HUES64 (cell line): ENCODE results near the gene PCBP2.
"Not testable (repeated sequence)": the region's sequence is repeated elsewhere in the genome, so short reads cannot be mapped to it uniquely, and the experiment has no call there.

Source experiments
- H3K27ac ChIP-seq: 2 replicates; pipeline ENCODE4 v1.7.0; 2013; ENCODE audit warnings: low read depth, low read length, inconsistent platforms
- H3K27me3 ChIP-seq: 2 replicates; pipeline ENCODE4 v1.6.1; 2013; ENCODE audit warnings: mild to moderate bottlenecking, low read length; ENCODE audit not compliant: insufficient read depth
- H3K36me3 ChIP-seq: 2 replicates; pipeline ENCODE4 v1.6.1; 2013; ENCODE audit warnings: mild to moderate bottlenecking, low read length; ENCODE audit not compliant: insufficient read depth
- H3K4me1 ChIP-seq: 2 replicates; pipeline ENCODE4 v1.6.1; 2013; ENCODE audit warnings: mild to moderate bottlenecking, low read length, moderate library complexity; ENCODE audit not compliant: insufficient read depth
- H3K4me3 ChIP-seq: 2 replicates; pipeline ENCODE4 v1.5.1; 2013; ENCODE audit warnings: mild to moderate bottlenecking, low read length, moderate library complexity
- H3K9ac ChIP-seq: 2 replicates; pipeline ENCODE4 v1.6.1; 2013; ENCODE audit warnings: mild to moderate bottlenecking, low read depth, low read length
- H3K9me3 ChIP-seq: 2 replicates; pipeline ENCODE4 v1.6.1; 2013; ENCODE audit warnings: low read depth, low read length; ENCODE audit not compliant: insufficient read depth
- WGBS: fragments of 150-250, 120-280 bp; methylation state at CpG from one replicate; pipeline ENCODE4 v1.1.7; 2013; ENCODE audit warnings: missing lambda C conversion rate; 5-methylcytosine and 5-hydroxymethylcytosine counted together

Gene PCBP2

DNA sequence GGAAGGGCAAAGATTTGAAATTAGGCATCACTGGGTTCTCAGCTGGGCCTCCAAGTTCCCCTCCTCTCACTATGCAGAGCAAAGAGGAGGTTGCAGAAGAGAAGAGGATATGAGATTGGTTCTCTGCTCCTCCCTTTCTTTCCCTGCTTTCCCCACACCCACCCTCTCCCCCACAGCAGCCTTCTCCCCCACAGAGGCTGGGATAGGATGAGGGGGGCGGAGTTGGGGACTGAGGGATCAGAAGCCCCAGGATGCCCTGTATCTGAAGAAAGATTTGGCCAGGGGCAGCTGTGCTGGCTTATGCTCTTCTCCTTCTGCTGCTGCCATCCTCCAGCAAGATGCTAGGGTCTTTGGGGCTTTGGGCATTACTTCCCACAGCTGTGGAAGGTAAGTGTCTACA is 28.3 kb upstream of the PCBP2 start, which contains the start of gene AMHR2:
Gene AMHR2 (plus strand): TSS at position 259 of the 400 bp plus-strand sequence. CDS start 80 bp downstream, at position 339.
- Histone ChIP-seq H3K27ac (no peak within 1 kb of the TSS), H3K9ac (no peak within 1 kb of the TSS), H3K4me1 (peaks cover 2% of the 10 kb centered on the region; the same call in 1 of the 2 replicates), H3K27me3 (no peaks in the 10 kb centered on the region), H3K36me3 (no peaks in the 10 kb centered on the region), H3K4me3 (no peak within 1 kb of the TSS), H3K9me3 (no peaks in the 10 kb centered on the region)
- WGBS, result 93% methylated on average over 1 of the region's 1 CpG

DNA sequence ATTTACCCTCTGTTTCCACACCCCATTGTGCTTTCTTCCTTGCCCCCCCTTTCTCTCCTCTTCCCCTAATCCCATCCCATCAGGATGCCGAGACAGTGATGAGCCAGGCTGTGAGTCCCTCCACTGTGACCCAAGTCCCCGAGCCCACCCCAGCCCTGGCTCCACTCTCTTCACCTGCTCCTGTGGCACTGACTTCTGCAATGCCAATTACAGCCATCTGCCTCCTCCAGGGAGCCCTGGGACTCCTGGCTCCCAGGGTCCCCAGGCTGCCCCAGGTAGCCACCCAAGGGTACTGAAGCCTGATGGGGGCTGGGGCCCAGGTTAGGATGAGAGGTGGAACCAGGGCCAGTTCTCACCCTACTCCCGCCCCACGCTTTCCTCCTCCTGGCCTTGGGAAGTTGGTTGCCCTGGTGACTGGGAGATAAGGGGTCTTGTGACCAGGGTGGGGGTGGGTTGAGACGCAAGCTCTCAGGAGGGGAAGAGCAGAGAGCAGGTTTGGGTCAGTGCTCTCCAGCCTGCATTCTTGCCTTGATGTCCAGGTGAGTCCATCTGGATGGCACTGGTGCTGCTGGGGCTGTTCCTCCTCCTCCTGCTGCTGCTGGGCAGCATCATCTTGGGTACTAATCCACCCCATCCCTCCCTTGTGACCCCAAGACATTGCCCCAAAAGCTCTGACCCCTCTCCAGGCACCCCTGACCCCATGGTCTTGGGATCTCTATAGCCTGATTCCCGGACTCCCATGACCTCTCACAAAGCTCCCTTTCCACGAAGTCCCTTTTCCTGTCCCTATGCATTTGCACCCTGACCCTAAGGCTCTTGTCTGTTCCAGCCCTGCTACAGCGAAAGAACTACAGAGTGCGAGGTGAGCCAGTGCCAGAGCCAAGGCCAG is 27.0 kb upstream of the PCBP2 start:
- Histone ChIP-seq H3K27ac (no peak overlapping the region), H3K9ac (no peak overlapping the region), H3K27me3 (no peaks in the 10 kb centered on the region), H3K9me3 (no peaks in the 10 kb centered on the region), H3K36me3 (no peaks in the 10 kb centered on the region), H3K4me3 (no peak overlapping the region), H3K4me1 (peaks cover 2% of the 10 kb centered on the region; the same call in 1 of the 2 replicates)
- WGBS, result 87% methylated on average over 9 of the region's 9 CpGs

DNA sequence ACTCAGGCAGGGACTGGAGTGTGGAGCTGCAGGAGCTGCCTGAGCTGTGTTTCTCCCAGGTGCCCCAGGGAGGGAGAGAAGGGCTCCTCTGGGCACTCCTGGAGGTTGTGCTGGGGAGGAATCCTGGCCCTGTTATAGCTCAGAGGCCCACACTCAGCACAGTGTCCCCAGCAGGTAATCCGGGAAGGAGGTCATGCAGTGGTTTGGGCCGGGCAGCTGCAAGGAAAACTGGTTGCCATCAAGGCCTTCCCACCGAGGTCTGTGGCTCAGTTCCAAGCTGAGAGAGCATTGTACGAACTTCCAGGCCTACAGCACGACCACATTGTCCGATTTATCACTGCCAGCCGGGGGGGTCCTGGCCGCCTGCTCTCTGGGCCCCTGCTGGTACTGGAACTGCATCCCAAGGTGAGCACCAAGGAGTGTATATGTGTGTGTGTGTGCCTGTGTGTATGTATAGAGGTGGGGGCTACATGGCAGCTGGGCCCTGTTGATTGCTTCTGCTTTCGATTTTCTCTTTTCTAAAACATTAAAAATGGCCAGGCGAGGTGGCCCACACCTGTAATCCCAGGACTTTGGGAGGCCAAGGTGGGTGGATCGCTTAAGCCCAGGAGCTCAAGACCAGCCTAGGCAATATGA is 26.3 kb upstream of the PCBP2 start:
- no peak overlapping the region for H3K27ac ChIP-seq
- no peaks in the 10 kb centered on the region for H3K9me3 ChIP-seq
- no peak overlapping the region for H3K9ac ChIP-seq
- H3K4me1 ChIP-seq, result peaks cover 2% of the 10 kb centered on the region; the same call in 1 of the 2 replicates
- no peak overlapping the region for H3K4me3 ChIP-seq
- 93% methylated on average over 11 of the region's 11 CpGs for WGBS
- H3K36me3 ChIP-seq, result no peaks in the 10 kb centered on the region
- H3K27me3 ChIP-seq, result no peaks in the 10 kb centered on the region

DNA sequence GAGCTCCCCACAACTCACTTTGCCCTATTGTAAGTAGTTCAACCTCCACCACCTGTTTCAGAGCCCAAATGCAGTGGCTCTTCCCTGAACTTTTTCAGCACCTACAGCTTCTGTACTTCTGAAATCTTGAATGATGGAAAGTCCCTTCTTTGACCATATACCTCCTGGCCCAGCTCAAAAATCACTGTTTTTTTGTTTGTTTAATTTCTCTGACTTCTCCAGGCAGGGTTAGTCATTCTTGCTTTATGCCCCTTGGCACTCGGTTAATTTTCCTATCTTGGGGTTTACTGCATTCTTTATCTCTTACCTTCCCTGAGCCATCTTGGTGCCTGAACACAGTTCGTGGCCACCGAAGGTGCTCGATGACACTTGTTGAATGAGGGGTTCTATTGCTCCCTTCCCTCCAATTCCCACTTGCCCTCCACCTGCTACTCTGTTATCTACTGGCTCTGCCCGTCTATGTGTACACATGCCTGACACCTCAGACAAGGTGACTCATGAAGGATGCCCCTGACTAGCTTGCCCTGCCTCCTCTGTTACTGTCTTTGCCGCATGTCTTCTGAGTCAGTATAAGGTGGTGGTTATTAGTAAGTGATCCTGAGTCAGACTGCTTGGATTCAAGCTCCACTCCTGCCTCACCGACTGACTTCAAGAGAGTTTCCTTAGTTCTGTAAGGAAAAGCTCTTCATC is 23.9 kb upstream of the PCBP2 start:
- Histone ChIP-seq H3K9ac (no peak overlapping the region), H3K9me3 (no peaks in the 10 kb centered on the region), H3K4me3 (no peak overlapping the region), H3K27me3 (no peaks in the 10 kb centered on the region), H3K27ac (no peak overlapping the region), H3K4me1 (no peaks in the 10 kb centered on the region), H3K36me3 (no peaks in the 10 kb centered on the region)
- 90% methylated on average over 7 of the region's 7 CpGs for WGBS

DNA sequence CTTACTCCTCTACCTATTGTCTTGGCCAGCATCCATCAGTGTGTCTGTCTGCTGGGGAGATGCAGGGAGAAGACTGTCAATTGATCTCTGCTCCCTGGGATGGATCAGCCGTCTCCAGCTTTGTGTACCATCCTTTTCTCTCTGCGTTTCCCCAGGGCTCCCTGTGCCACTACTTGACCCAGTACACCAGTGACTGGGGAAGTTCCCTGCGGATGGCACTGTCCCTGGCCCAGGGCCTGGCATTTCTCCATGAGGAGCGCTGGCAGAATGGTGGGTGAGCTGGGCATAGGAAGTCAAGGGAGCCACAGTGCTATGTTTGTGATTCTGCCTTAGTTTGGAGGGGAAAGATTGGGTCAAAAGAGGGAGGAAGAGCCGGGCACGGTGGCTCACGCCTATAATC is 23.2 kb upstream of the PCBP2 start:
- Histone ChIP-seq H3K27me3 (no peaks in the 10 kb centered on the region), H3K9ac (no peak overlapping the region), H3K27ac (no peak overlapping the region), H3K4me1 (no peaks in the 10 kb centered on the region), H3K9me3 (no peaks in the 10 kb centered on the region), H3K36me3 (no peaks in the 10 kb centered on the region), H3K4me3 (no peak overlapping the region)
- WGBS, result 88% methylated on average over 7 of the region's 7 CpGs

DNA sequence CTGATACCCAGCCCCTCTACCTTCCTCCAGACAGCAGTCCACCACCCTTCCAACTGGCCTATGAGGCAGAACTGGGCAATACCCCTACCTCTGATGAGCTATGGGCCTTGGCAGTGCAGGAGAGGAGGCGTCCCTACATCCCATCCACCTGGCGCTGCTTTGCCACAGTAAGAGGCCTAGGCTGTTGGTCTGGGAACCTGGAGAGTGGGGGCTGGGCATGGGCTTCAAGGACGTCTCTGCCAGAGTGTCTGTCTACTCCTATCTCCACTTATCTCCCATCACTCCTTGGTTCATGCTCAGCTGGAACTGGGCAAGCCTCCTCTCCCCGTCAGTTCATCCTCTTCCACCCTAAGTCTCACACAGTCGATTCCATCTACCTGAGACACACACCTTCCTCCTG is 21.8 kb upstream of the PCBP2 start:
- 93% methylated on average over 5 of the region's 5 CpGs for WGBS
- H3K27ac ChIP-seq, result no peak overlapping the region
- H3K9me3 ChIP-seq, result no peaks in the 10 kb centered on the region
- H3K4me3 ChIP-seq, result no peak overlapping the region
- H3K9ac ChIP-seq, result no peak overlapping the region
- no peaks in the 10 kb centered on the region for H3K4me1 ChIP-seq
- H3K36me3 ChIP-seq, result no peaks in the 10 kb centered on the region
- no peaks in the 10 kb centered on the region for H3K27me3 ChIP-seq

DNA sequence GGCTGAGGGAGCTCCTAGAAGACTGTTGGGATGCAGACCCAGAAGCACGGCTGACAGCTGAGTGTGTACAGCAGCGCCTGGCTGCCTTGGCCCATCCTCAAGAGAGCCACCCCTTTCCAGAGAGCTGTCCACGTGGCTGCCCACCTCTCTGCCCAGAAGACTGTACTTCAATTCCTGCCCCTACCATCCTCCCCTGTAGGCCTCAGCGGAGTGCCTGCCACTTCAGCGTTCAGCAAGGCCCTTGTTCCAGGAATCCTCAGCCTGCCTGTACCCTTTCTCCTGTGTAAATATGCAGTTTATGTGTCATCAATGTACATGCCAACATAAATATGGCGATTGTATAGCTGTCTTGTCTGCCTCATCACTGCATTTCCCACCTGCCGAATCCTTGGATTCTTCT is 20.7 kb upstream of the PCBP2 start:
- H3K9ac ChIP-seq, result no peak overlapping the region
- WGBS, result 87% methylated on average over 7 of the region's 7 CpGs
- H3K36me3 ChIP-seq, result no peaks in the 10 kb centered on the region
- no peaks in the 10 kb centered on the region for H3K4me1 ChIP-seq
- no peak overlapping the region for H3K4me3 ChIP-seq
- H3K27ac ChIP-seq, result no peak overlapping the region
- no peaks in the 10 kb centered on the region for H3K9me3 ChIP-seq
- no peaks in the 10 kb centered on the region for H3K27me3 ChIP-seq

DNA sequence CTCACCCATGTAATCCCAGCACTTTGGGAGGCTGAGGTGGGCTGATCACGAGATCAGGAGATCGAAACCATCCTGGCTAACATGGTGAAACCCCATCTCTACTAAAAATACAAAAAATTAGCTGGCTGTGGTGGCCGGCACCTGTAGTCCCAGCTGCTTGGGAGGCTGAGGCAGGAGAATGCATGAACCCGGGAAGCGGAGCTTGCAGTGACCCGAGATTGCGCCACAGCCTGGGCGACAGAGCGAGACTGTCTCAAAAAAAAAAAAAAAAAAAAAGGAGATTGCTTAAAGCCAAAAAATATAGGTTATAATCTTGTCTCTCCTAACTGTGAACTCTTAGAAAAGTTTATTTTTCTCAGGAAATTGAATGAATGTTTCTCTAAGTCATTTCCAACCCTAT is 16.6 kb upstream of the PCBP2 start:
- H3K27ac ChIP-seq, H3K9ac ChIP-seq, H3K27me3 ChIP-seq, H3K4me1 ChIP-seq, H3K9me3 ChIP-seq, H3K36me3 ChIP-seq, H3K4me3 ChIP-seq: not testable (repeated sequence)
- WGBS, result 96% methylated on average over 9 of the region's 9 CpGs

DNA sequence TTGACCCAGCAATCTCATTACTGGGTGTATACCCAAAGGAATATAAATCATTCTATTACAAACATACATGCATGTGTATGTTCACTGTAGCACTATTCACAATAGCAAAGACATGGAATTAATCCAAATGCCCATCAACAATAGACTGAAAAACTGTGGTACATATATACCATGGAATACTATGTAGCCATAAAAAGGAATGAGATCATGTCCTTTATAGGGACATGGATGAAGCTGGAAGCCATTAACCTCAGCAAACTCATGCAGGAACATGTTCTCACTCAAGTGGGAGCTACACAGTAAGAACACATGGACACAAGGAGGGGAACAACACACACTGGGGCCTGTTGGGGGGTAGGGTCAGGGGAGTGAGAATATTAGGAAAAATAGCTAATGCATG is 12.3 kb upstream of the PCBP2 start:
- H3K36me3 ChIP-seq, H3K4me3 ChIP-seq, H3K4me1 ChIP-seq, H3K27me3 ChIP-seq, H3K27ac ChIP-seq, H3K9ac ChIP-seq, H3K9me3 ChIP-seq: not testable (repeated sequence)

DNA sequence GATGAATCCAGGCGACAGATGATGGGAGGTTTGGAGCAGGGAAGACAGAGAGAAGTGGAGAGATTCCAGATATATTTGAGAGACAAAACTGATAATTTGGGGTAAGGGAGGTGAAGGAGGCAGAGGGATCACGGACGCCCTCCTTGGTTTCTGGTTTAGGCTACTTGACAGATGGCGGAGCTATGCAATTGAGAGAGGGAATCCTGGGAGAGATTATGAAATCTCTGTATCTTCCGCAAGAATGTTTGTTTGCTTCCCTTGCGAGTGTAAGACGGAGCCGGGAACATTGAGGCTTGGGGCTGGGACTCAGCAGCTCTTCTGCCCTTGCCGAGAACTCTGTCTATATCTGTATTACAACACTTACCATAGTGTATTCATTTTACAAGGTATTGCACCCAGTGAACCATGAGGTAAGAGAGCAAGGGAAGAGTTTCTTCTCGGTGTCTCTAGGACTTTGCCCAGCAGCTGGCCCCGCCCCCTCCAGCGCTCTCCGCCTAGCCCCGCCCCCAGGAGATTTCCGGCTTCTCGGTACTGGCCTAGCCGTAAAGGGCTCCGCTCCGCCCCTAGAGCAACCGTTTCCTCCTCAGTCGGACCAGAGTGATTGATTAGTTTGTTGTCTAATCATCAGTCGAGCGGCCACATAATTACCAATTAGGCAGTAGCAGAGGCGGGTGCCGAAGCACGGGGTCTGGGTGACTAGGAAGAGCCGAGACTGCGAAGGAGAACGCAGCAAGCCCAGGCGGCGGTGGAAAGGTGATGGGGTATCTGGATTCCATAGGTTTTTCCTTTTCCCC is 10.7 kb upstream of the PCBP2 start, which contains the start of gene PRR13:
Gene PRR13 (plus strand): TSS at position 695 of the 794 bp plus-strand sequence. CDS start 981 bp downstream, outside the sequence.
- Histone ChIP-seq H3K27ac (peak within 1 kb of the TSS; percentile 82), H3K27me3 (no peaks in the 10 kb centered on the region), H3K9me3 (no peaks in the 10 kb centered on the region), H3K9ac (peak within 1 kb of the TSS; percentile 81), H3K4me1 (peaks cover 8% of the 10 kb centered on the region), H3K4me3 (peak within 1 kb of the TSS; percentile 92), H3K36me3 (peaks cover 23% of the 10 kb centered on the region)
- 6% methylated on average over 31 of the region's 31 CpGs for WGBS
